Liver (tissue), 9 donors: ENCODE measurements around the gene NODAL. TPM values are rescaled to one million over a fixed set of nuclear protein-coding genes. Genes with fewer than 3 reads are reported as not detected.

Source experiments
- DNase-seq: peaks from one replicate; pipeline ENCODE4 v3.0.0-alpha.2; 2017; ENCODE audit warnings: low spot score
- H3K27ac ChIP-seq, 2 donors: one replicate each; pipeline ENCODE4 v1.7.0; 2013; ENCODE audit warnings: inconsistent platforms in 2 of 2, low read length in 2 of 2, control low read depth in 1 of 2, low read depth in 1 of 2, mild to moderate bottlenecking in 1 of 2
- H3K27me3 ChIP-seq, 4 donors: one replicate each; pipeline versions ENCODE4 v1.6.1 to v1.7.0; 2013; ENCODE audit warnings: low read length in 3 of 4, inconsistent platforms in 1 of 4, mild to moderate bottlenecking in 1 of 4, moderate library complexity in 1 of 4; ENCODE audit not compliant: control insufficient read depth in 4 of 4, insufficient read depth in 4 of 4
- H3K36me3 ChIP-seq, 4 donors: one replicate each; pipeline versions ENCODE4 v1.6.1 to v1.7.0; 2013; ENCODE audit warnings: low read length in 3 of 4, mild to moderate bottlenecking in 3 of 4, low read depth in 1 of 4, moderate library complexity in 1 of 4; ENCODE audit not compliant: control insufficient read depth in 4 of 4, insufficient read depth in 3 of 4
- H3K4me1 ChIP-seq, 4 donors: one replicate each; pipeline versions ENCODE4 v1.6.1 to v1.7.0; 2013; ENCODE audit warnings: low read length in 3 of 4, mild to moderate bottlenecking in 3 of 4, moderate library complexity in 1 of 4; ENCODE audit not compliant: control insufficient read depth in 4 of 4, insufficient read depth in 4 of 4
- H3K4me3 ChIP-seq, 3 donors: one replicate each; pipeline versions ENCODE4 v1.6.1 to v1.7.0; 2013; ENCODE audit warnings: low read length in 3 of 3, control low read depth in 1 of 3, low read depth in 1 of 3, mild to moderate bottlenecking in 1 of 3
- H3K9ac ChIP-seq, 2 donors: one replicate each; pipeline ENCODE4 v1.7.0; 2013; ENCODE audit warnings: low read length in 2 of 2, mild to moderate bottlenecking in 2 of 2, moderate library complexity in 2 of 2, control low read depth in 1 of 2, low read depth in 1 of 2
- H3K9me3 ChIP-seq, 4 donors: one replicate each; pipeline versions ENCODE4 v1.6.1 to v1.7.0; 2013; ENCODE audit warnings: low read length in 3 of 4; ENCODE audit not compliant: control insufficient read depth in 4 of 4
- ATF3 ChIP-seq: IDR thresholded peaks from 2 replicates; pipeline ENCODE4 v1.6.1; 2016; ENCODE audit warnings: antibody characterized with exemption
- CTCF ChIP-seq: fragments of 150-350 bp; IDR thresholded peaks from 2 replicates; pipeline ENCODE4 v1.5.1; 2017; ENCODE audit warnings: improper control_type of control experiment, low read depth, low read length; ENCODE audit not compliant: missing input control
- EGR1 ChIP-seq, 2 donors: IDR thresholded peaks; 2 replicates each; pipeline ENCODE4 v1.6.1; 2016 to 2018; ENCODE audit warnings: antibody characterized with exemption in 2 of 2, low read depth in 2 of 2
- FOXA1 ChIP-seq: IDR thresholded peaks from 2 replicates; pipeline ENCODE4 v1.6.1; 2016; ENCODE audit warnings: antibody characterized with exemption
- FOXA2 ChIP-seq: IDR thresholded peaks from 2 replicates; pipeline ENCODE4 v1.6.1; 2016; ENCODE audit warnings: antibody characterized with exemption
- GABPA ChIP-seq, 2 donors: IDR thresholded peaks in 1 of 2; conservative IDR thresholded peaks in 1 of 2; 2 replicates each; pipeline ENCODE4 v1.6.1; 2016; ENCODE audit warnings: antibody characterized with exemption in 2 of 2, mild to moderate bottlenecking in 1 of 2, moderate library complexity in 1 of 2
- HNF4A ChIP-seq, 2 donors: conservative IDR thresholded peaks; 2 replicates each; pipeline ENCODE4 v1.6.1; 2016; ENCODE audit warnings: antibody characterized with exemption in 2 of 2, mild to moderate bottlenecking in 2 of 2
- HNF4G ChIP-seq: IDR thresholded peaks from 2 replicates; pipeline ENCODE4 v1.6.1; 2016; ENCODE audit warnings: antibody characterized with exemption
- JUND ChIP-seq, 2 donors: IDR thresholded peaks; 2 replicates each; pipeline ENCODE4 v1.6.1; 2016; ENCODE audit warnings: antibody characterized with exemption in 2 of 2
- MAX ChIP-seq: IDR thresholded peaks from 2 replicates; pipeline ENCODE4 v1.6.1; 2016; ENCODE audit warnings: antibody characterized with exemption
- NR2F2 ChIP-seq: IDR thresholded peaks from 2 replicates; pipeline ENCODE4 v1.6.1; 2016; ENCODE audit warnings: antibody characterized with exemption
- RAD21 ChIP-seq, 2 donors: IDR thresholded peaks; 2 replicates each; pipeline ENCODE4 v1.6.1; 2016; ENCODE audit warnings: antibody characterized with exemption in 2 of 2, mild to moderate bottlenecking in 2 of 2
- REST ChIP-seq: IDR thresholded peaks from 2 replicates; pipeline ENCODE4 v1.6.1; 2016; ENCODE audit warnings: antibody characterized with exemption, mild to moderate bottlenecking
- RXRA ChIP-seq, 2 donors: IDR thresholded peaks; 2 replicates each; pipeline ENCODE4 v1.6.1; 2017 to 2018; ENCODE audit warnings: antibody characterized with exemption in 2 of 2, mild to moderate bottlenecking in 1 of 2
- SP1 ChIP-seq: IDR thresholded peaks from 2 replicates; pipeline ENCODE4 v1.6.1; 2018; ENCODE audit warnings: antibody characterized with exemption, mild to moderate bottlenecking
- TAF1 ChIP-seq: conservative IDR thresholded peaks from 2 replicates; pipeline ENCODE4 v1.6.1; 2016; ENCODE audit warnings: antibody characterized with exemption, mild to moderate bottlenecking
- YY1 ChIP-seq: IDR thresholded peaks from 2 replicates; pipeline ENCODE4 v1.6.1; 2016; ENCODE audit warnings: antibody characterized with exemption, mild to moderate bottlenecking
- ZBTB33 ChIP-seq: IDR thresholded peaks from 2 replicates; pipeline ENCODE4 v1.6.1; 2016; ENCODE audit warnings: antibody characterized with exemption
- WGBS: extraction: QIAGEN DNeasy Blood & Tissue Kit; methylation state at CpG from one replicate; pipeline ENCODE4 v1.1.7; 2013; 5-methylcytosine and 5-hydroxymethylcytosine counted together
- polyA plus RNA-seq, 2 donors: library from polyadenylated mRNA; stranded (reverse) in 1 of 2; unstranded in 1 of 2; fragments of 200-250 nt in 1 of 2; fragments of >200 nt in 1 of 2; fragmentation: Nextera tagmentation in 1 of 2; extraction: Ambion mirVana in 1 of 2; gene quantifications; one replicate each; pipeline versions ENCODE4 v1.2.1 to v1.2.3, GENCODE V29; 2013 to 2015
- total RNA-seq, 2 donors: library from RNA; depleted of rRNA; stranded (reverse); fragments of >200 nt; gene quantifications; one replicate each; pipeline ENCODE4 v1.2.3, GENCODE V29; 2014
- donor health status: healthy.
- donor health status: healthy.
- donor health status: healthy.
- donor health status: healthy.
- donor health status: healthy.

The NODAL gene
- total and polyA plus RNA-seq, 4 donors, result not detected

GRCh38 chr10:70459061-70459773 is 17.7 kb upstream of the NODAL start:
- no peak overlapping the region for H3K27ac ChIP-seq
- no peaks in the 10 kb centered on the region for H3K9me3 ChIP-seq
- H3K27me3 ChIP-seq, result peaks cover 0 to 5% (median under 1%) of the 10 kb centered on the region in 4 donors
- no peaks in the 10 kb centered on the region for H3K36me3 ChIP-seq
- no peak for DNase-seq
- peaks cover 5 to 8% (median 7%) of the 10 kb centered on the region in 4 donors for H3K4me1 ChIP-seq
- no peak overlapping the region for H3K9ac ChIP-seq
- TF ChIP-seq MAX (no peak), RXRA (IDR thresholded peaks at IDR 0.05) (no peak), NR2F2 (no peak), ATF3 (no peak)
- no peak overlapping the region for H3K4me3 ChIP-seq
- WGBS, result 39% methylated on average over 19 of the region's 19 CpGs

GRCh38 chr10:70458329-70459060 is 17.0 kb upstream of the NODAL start:
- 8% methylated on average over 62 of the region's 62 CpGs for WGBS
- H3K9me3 ChIP-seq, result no peaks in the 10 kb centered on the region
- DNase-seq, result no peak
- H3K4me3 ChIP-seq, result peak overlapping the region in 1 of 3 donors; percentile 38
- H3K4me1 ChIP-seq, result peaks cover 5 to 8% (median 7%) of the 10 kb centered on the region in 4 donors
- no peak overlapping the region for H3K9ac ChIP-seq
- peaks cover 0 to 5% (median under 1%) of the 10 kb centered on the region in 4 donors for H3K27me3 ChIP-seq
- TF ChIP-seq YY1 (no peak), RXRA (IDR thresholded peaks at IDR 0.05) (no peak), JUND (IDR thresholded peaks at IDR 0.05) (no peak), MAX (no peak), REST (no peak), RAD21 (IDR thresholded peaks at IDR 0.05) (no peak), ZBTB33 (no peak), ATF3 (no peak), CTCF (no peak), TAF1 (no peak), SP1 (no peak), FOXA1 (no peak), EGR1 (IDR thresholded peaks at IDR 0.05; ENCODE audit: low read depth in 2 of 2) (no peak), HNF4G (no peak), NR2F2 (no peak), FOXA2 (no peak), HNF4A (conservative IDR thresholded peaks at IDR 0.05) (no peak), GABPA (IDR thresholded peaks at IDR 0.05 in 1 of 2, conservative IDR thresholded peaks at IDR 0.05 in 1 of 2) (no peak)
- H3K36me3 ChIP-seq, result no peaks in the 10 kb centered on the region
- H3K27ac ChIP-seq, result no peak overlapping the region
